HFF-Myc (cell line): ENCODE results near the gene SLC24A4.
"Not testable (repeated sequence)": the region's sequence is repeated elsewhere in the genome, so short reads cannot be mapped to it uniquely, and the experiment has no call there.

ENCODE experiments used
- DNase-seq: peaks from one replicate; pipeline ENCODE4 v3.0.0-alpha.2; 2011; ENCODE audit warnings: low read depth; ENCODE audit errors: extremely low read depth
- H3K4me3 ChIP-seq: replicated peaks from 2 replicates; pipeline ENCODE4 v1.5.1; 2011; ENCODE audit warnings: low read depth, mild to moderate bottlenecking, control low read depth, low read length
- TF ChIP-seq, protein P1 (sequence below): IDR thresholded peaks from 2 replicates; pipeline ENCODE4 v1.5.1; 2012; ENCODE audit warnings: mild to moderate bottlenecking, low read depth, low read length, control low read depth; ENCODE audit errors: missing control alignments

SLC24A4 gene

DNA sequence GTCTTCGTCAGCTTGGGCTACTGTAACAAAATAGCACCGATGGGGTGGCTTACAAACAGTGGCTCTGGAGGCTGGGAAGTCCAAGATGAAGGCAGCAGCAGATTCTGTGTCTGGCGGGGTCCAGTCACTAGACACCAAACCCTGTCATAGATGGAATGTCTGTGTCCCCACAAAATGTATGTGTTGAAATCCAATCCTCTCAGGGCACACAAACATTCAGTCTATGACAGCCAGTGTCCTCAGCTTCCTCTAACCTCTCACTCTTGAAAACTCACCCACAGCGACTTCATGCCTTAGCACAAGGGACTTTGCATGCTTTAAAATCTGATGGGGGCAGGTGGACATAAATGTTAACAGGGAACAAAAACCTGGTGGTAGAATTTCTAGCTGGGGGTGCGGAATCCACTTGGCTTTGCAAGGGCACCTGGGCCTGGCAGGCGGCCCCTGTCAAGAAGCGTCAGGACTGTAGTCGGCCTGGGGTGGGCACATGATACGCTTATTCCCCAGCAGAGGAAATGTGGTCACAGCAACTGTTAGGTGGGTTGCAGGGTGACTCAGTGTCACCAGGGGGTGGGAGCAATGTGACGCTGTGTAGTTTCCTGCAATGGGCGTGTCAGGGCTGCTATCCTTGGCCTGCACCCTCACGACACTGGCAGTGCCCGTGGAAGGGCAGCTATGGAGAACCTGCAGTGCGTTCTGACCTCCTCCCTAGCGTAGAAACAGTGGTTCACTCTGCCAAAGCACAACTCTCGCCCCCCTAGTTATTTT lies 208.3 kb downstream of the SLC24A4 start:
- TF ChIP-seq, protein P1, sequence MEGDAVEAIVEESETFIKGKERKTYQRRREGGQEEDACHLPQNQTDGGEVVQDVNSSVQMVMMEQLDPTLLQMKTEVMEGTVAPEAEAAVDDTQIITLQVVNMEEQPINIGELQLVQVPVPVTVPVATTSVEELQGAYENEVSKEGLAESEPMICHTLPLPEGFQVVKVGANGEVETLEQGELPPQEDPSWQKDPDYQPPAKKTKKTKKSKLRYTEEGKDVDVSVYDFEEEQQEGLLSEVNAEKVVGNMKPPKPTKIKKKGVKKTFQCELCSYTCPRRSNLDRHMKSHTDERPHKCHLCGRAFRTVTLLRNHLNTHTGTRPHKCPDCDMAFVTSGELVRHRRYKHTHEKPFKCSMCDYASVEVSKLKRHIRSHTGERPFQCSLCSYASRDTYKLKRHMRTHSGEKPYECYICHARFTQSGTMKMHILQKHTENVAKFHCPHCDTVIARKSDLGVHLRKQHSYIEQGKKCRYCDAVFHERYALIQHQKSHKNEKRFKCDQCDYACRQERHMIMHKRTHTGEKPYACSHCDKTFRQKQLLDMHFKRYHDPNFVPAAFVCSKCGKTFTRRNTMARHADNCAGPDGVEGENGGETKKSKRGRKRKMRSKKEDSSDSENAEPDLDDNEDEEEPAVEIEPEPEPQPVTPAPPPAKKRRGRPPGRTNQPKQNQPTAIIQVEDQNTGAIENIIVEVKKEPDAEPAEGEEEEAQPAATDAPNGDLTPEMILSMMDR, result no peak
- H3K4me3 ChIP-seq, result no peak overlapping the region
- DNase-seq, result no peak

DNA sequence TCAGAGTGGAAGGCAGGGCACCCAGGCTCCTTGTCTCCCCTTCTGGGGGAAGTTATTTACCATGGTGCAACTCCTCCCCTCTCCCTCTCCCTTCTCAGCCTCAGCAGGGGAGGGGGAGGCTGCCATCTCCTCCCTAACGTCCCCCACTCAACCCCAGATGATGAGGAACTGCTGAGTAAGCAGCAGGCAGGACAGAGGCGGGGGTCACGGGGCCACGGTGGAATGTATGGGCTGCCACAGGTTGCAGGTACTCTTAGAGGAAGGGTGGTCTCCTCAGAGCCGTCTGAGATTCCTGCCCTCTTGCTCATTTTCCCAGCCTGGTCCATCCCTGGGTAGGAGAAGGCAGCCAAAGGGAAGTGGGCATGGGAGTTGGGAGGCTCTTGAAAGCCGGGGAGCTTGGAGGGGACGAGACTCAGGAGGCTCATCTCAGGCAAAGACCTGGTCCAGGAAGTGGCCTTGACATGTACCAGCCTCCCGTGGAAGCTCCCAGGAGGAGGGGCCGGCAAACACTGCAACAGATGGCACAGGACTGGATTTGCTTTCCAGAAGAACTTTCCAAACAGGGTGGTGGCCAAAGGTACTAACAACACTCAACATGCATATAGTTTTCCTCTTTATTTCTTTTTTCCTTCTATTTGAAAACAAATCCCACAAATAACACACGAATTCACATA lies 209.7 kb downstream of the SLC24A4 start:
- no peak for DNase-seq
- TF ChIP-seq, protein P1, result no peak

DNA sequence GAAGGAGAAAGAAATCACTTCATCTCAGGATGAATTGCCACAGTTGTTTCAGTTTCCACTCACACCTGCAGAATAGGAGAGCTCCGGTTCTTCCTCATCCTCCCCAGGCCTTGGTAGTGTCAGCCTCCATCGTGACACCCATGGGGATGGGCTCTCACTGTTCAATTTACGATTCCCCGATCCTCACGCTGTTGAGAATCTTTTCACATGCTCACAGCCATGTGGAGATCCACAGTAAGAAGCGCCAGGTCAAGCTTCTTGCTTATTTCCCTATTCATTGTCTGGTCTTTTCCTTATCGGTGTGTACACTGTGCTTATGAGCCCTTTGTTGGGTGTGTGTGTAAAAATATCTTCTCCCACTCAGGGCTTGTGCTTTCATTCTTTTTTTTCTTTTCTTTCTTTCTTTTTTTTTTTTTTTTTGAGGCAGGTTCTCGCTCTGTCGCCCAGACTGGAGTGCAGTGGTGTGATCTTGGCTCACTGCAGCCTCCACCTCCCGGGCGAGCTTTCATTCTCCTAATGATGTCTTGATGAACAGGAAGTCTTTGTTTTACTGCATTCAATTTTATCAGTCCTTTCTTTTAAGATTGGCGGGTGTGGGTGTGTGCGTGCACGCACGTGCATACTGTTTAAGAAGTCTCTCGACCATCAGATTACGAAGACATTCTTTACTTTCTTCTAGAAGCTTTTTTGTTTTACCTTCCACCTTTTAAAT lies 212.1 kb downstream of the SLC24A4 start:
- no peak overlapping the region for H3K4me3 ChIP-seq
- TF ChIP-seq, protein P1, result no peak
- no peak for DNase-seq

More for the DNA sequence above, 209.7 kb downstream of the SLC24A4 start:
- no peak overlapping the region for H3K4me3 ChIP-seq

DNA sequence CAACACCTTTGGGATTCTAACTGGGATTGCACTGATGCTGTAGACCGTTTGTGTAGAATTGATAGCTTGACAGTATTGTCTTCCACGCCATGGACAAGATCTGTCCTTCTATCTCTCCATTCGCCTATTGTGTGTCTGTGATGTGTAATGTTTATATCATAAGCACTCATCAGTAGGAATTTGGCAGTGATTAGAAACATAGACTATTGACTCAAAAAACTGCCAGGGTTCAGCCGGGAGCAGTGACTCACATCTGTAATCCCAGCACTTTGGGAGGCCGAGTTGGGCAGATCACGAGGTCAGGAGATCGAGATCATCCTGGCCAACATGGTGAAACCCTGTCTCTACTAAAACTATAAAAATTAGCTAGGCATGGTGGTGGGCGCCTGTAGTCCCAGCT lies 213.3 kb downstream of the SLC24A4 start:
- H3K4me3 ChIP-seq, DNase-seq: not testable (repeated sequence)

DNA sequence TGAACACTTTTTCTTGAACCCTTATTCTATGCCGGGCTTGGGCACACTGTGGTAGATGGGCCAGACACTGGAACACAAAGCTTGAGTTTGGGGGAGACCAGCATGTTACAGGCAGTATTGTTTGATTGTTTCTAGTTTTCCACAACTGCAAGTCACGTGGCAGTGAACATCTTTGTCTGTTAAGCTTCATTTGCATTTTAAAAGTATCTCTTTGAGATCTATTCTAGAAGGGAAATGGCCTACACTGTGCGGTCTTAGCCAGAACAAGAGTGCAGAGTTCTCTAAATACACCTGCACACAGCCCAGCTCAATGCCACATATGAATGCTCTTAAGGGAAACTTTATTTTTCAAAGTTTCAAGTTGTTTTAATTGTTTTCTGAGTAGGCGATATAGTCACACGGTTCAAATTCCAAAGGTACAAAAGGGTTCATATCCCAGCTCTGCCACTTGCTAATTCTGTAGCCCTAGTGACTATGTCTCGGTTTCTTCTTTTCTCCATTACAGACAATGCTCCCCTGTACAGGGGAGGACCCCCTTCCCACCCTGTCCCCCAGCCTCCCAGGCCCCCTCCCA lies 215.5 kb downstream of the SLC24A4 start:
- TF ChIP-seq, protein P1, result no peak
- H3K4me3 ChIP-seq, result no peak overlapping the region
- no peak for DNase-seq

DNA sequence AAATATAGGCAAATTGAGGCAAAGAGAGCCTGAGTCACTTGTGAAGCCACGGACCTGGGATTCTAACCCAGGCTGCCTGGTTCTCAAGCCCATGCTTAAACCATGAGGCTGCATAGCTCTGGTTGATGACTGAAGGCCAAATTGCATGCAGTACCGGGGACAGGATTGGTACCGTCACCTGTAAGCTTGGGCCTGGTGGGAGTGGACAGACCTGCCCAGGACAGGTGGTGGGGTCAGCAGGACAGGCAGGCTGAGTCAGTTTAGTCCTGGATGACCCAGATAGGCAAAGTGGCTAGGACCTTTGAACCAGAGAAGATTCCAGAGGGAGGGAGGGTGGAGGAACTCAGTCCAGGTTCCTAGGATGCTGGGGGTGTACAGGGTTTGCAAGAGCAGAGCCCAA lies 216.5 kb downstream of the SLC24A4 start:
- no peak overlapping the region for H3K4me3 ChIP-seq
- TF ChIP-seq, protein P1, result no peak
- DNase-seq, result no peak

DNA sequence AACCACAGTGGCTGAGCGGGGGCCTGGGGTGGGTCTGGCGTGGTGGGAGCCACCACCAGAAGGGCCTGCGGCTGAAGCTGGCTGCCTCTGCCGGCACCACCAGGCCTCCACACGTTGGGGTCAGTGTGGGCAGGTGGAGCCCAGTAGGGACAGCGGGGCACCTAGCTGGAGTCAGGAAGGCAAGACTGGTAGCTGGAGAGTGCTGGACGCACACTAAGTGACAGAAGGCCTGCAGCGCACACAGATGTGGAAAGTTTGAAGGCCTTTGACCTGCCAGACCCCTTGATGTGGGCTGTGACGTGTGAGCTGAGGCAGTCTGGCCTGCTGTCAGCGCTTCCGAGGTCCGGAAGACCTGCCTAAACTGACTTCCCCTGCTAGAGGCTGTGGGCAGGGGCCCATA lies 216.9 kb downstream of the SLC24A4 start:
- TF ChIP-seq, protein P1, result no peak
- H3K4me3 ChIP-seq, result no peak overlapping the region
- DNase-seq, result no peak
